HG02678 (cell line): ENCODE data around the gene CLDN10.

Experiments used
- ATAC-seq: cut with Tn5 transposase; IDR thresholded peaks from one replicate; pipeline ENCODE4 v1.9.1; 2021; ENCODE audit warnings: mild to moderate bottlenecking, moderate library complexity; ENCODE audit not compliant: unreplicated experiment

The CLDN10 gene

GRCh38 chr13:95593462-95593861, 40.9 kb downstream of the CLDN10 start:
- no peak for ATAC-seq

GRCh38 chr13:95596701-95597100, 44.2 kb downstream of the CLDN10 start:
- no peak for ATAC-seq

DNA sequence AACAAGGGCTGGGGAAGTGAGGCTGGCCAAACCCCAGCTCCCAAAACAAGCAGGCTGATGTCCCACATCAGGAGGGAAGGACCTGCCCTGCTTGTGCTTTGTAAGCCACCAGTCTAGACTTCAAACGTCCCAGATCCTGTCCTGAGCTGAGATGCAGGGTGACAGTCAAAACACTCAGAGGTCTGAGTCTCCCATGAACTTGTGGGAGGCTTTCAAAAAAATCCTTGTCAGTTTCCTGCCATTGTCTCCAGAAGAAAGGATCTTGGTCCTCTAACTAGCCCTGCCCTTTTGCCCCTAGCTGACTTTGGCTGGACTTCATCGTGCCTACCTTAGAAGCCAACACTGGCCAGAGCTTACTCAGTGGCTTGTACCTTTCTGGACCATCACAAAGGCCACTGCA, 48.7 kb downstream of the CLDN10 start:
- no peak for ATAC-seq

- no peak for ATAC-seq
These were observed 49.4 kb downstream of the CLDN10 start for GRCh38 chr13:95601906-95602305.

GRCh38 chr13:95603887-95604555, 51.5 kb downstream of the CLDN10 start:
- ATAC-seq, result no peak

DNA sequence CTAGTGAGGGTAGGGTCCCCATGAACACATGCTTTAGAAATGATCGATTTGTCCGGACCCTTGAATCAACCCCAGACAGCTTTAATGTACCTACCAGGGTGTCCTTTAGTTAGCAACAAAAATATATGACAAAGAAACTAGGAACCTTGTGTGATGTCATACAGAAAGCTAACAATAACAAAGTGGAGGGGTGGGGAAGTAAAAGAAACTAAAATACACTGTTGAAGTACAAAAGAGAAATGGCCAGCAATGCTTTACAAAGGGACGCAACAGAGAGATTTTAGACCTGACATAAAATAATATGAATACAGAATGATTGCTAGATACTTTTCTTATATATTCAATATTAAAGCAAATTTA, 52.0 kb downstream of the CLDN10 start:
- no peak for ATAC-seq

GRCh38 chr13:95605448-95606125, 53.1 kb downstream of the CLDN10 start:
- no peak for ATAC-seq

DNA sequence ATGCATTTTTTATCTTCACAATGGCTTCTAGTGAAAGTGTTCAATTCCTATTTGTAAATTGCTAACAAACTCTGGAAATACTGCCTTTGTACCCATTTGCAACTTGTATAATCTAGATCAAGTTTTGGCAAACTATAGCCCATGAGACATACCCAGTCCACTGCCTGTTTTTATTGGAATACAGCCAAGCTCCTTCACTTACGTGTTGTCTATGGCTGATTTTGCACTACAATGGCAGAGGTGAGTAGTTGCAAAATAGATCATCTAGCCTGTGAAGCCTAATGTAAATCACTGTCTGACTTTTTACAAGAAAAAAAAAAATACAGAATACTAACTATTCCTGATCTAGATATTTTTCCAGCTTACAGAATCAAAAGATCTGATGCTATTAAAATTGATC, 54.8 kb downstream of the CLDN10 start:
- ATAC-seq, result no peak

- no peak for ATAC-seq
These were observed 56.3 kb downstream of the CLDN10 start for GRCh38 chr13:95608640-95609323.

GRCh38 chr13:95614641-95615245, 62.2 kb downstream of the CLDN10 start:
- ATAC-seq, result no peak

- no peak for ATAC-seq
These were observed 63.0 kb downstream of the CLDN10 start for GRCh38 chr13:95615539-95615938.

GRCh38 chr13:95620030-95620824, 67.7 kb downstream of the CLDN10 start:
- no peak for ATAC-seq

GRCh38 chr13:95620825-95621498, 68.4 kb downstream of the CLDN10 start:
- ATAC-seq, result no peak

DNA sequence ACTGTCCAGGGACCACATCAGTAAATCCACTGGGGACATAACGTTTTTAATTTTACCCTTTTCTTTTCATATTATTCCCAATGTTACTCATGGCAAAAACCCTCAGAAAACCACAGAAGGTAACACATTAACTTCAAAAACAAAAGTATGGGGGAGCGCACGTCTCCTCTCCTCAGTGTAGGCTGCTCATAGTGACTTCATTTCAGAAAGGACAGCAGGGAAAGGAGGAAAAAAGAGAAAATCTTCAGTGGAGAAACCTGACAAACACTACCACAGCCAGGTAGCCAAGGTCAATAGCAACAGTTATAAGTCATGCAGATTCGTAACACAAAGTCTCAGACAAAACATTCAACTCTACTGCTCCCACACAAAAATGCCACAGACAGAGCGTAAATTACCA, 70.6 kb downstream of the CLDN10 start:
- no peak for ATAC-seq

DNA sequence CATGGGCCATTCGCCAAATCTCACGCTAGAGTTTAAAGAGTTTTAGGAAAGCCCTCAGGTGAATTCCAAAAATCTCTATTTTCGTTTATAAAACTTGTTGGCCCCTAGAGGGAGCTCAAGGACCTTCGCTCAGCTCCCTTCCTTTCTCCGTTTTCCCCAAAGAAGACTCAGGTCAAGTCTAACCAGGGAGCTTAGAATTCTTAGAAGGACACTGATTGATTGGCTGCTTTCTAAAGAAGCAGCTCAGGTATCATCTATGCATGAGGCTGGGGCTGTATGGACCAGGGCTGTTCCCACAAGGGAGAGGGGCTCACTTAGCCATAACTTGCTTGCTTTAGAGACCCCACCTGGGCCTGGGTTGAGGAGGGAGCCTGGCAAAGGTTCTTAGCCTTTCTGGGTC, 71.5 kb downstream of the CLDN10 start:
- ATAC-seq, result peak; percentile 57

GRCh38 chr13:95626768-95627167, 74.2 kb downstream of the CLDN10 start:
- ATAC-seq, result no peak

DNA sequence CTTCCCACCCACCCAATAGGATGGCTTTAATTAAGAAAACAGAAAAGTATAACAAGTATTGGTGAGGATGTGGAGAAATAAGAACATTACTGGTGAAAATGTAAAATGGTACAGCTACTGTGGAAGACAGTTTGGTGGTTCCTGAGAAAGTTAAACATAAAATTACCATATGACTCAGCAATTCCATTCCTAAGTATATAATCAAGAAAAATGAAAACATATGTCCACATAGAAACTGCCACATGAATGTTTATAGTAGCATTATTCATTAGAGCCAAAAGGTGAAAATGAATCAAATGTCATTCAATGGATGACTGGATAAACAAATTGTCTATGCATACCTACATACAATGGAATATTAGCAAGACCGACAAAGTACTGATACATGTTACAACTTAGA, 75.1 kb downstream of the CLDN10 start:
- no peak for ATAC-seq

GRCh38 chr13:95628488-95628887, 76.0 kb downstream of the CLDN10 start:
- no peak for ATAC-seq

DNA sequence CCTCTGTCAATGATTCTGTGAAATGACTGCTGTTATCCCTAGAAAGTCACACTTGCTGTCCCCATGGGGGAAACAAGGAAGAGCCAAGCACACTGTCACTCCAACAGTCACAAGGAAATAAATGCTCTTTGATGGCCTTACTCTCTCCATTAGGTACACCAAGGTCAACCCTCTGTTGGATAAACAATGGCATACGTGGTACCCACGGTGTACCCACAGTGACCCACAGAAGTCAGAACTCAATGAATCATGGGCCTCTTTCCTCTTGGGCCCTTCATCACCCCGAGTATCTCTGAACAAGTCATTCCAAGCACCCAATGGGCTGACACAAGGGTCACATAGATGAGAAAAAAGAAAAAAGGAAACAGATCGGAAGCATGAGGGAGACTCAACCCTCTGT, 76.6 kb downstream of the CLDN10 start:
- no peak for ATAC-seq
